OCI-LY1 (cell line): ENCODE results near the gene ROR1.

ENCODE experiments used
- H2AFZ ChIP-seq: fragments of 200-600 bp; sonication (generic), shearing (Covaris generic); 2 replicates; pipeline ENCODE4 v1.6.0; 2014; ENCODE audit warnings: antibody characterized with exemption, mild to moderate bottlenecking, low read length
- H3F3A ChIP-seq: fragments of 200-600 bp; sonication (generic), shearing (Covaris generic); 2 replicates; pipeline ENCODE4 v1.6.0; 2014; ENCODE audit warnings: mild to moderate bottlenecking, antibody characterized with exemption, low read length, moderate library complexity; ENCODE audit not compliant: insufficient read depth
- H3K27ac ChIP-seq: fragments of 200-600 bp; sonication (generic); 2 replicates; pipeline ENCODE4 v1.5.1; 2014; ENCODE audit warnings: low read length, mixed run types, mild to moderate bottlenecking, low read depth; ENCODE audit not compliant: poor library complexity, severe bottlenecking
- H3K27me3 ChIP-seq: fragments of 200-600 bp; sonication (generic); 2 replicates; pipeline ENCODE4 v1.6.0; 2014; ENCODE audit warnings: antibody characterized with exemption, mild to moderate bottlenecking, low read length, moderate library complexity; ENCODE audit not compliant: insufficient read depth
- H3K36me3 ChIP-seq: fragments of 200-600 bp; sonication (generic); 2 replicates; pipeline ENCODE4 v1.6.1; 2014; ENCODE audit warnings: mild to moderate bottlenecking, antibody characterized with exemption, low read length, moderate library complexity, mixed read lengths; ENCODE audit not compliant: insufficient read depth
- H3K4me1 ChIP-seq: fragments of 200-600 bp; sonication (generic); 2 replicates; pipeline ENCODE4 v1.5.1; 2014; ENCODE audit warnings: mild to moderate bottlenecking, low read length, moderate library complexity; ENCODE audit not compliant: insufficient read depth, severe bottlenecking
- H3K4me2 ChIP-seq: fragments of 200-600 bp; sonication (generic), shearing (Covaris generic); 2 replicates; pipeline ENCODE4 v1.6.1; 2014; ENCODE audit warnings: low read length
- H3K4me3 ChIP-seq: fragments of 200-600 bp; sonication (generic); 2 replicates; pipeline ENCODE4 v1.5.1; 2014; ENCODE audit warnings: low read length, low read depth, mild to moderate bottlenecking, mixed read lengths; ENCODE audit not compliant: poor library complexity, severe bottlenecking
- H3K79me2 ChIP-seq: fragments of 200-600 bp; shearing (Covaris generic); 2 replicates; pipeline ENCODE4 v1.6.1; 2016; ENCODE audit warnings: mixed run types, low read length, mixed read lengths; ENCODE audit not compliant: insufficient read depth
- H3K9ac ChIP-seq: fragments of 200-600 bp; sonication (generic), shearing (Covaris generic); 2 replicates; pipeline ENCODE4 v1.6.1; 2014; ENCODE audit warnings: mild to moderate bottlenecking, low read length, mixed read lengths
- H3K9me2 ChIP-seq: fragments of 200-600 bp; sonication (generic), shearing (Covaris generic); 2 replicates; pipeline ENCODE4 v1.6.1; 2014; ENCODE audit warnings: low read depth, mild to moderate bottlenecking, low read length, mixed read lengths
- H3K9me3 ChIP-seq: fragments of 200-600 bp; shearing (Covaris generic); 2 replicates; pipeline ENCODE4 v1.6.1; 2014; ENCODE audit warnings: low read length, mixed read lengths
- H4K20me1 ChIP-seq: fragments of 200-600 bp; sonication (generic), shearing (Covaris generic); 2 replicates; pipeline ENCODE4 v1.6.0; 2016; ENCODE audit warnings: mild to moderate bottlenecking, low read length; ENCODE audit not compliant: insufficient read depth
- EZH2 ChIP-seq: fragments of 200-600 bp; sonication (generic), shearing (Covaris generic); IDR thresholded peaks from 2 replicates; pipeline ENCODE4 v1.8.0; 2017; ENCODE audit warnings: borderline replicate concordance, mixed run types, mild to moderate bottlenecking, antibody characterized with exemption, low read length, moderate library complexity, mixed read lengths
- TF ChIP-seq, protein P1 (sequence below): fragments of 200-600 bp; sonication (generic), shearing (Covaris generic); IDR thresholded peaks from 2 replicates; pipeline ENCODE4 v1.5.1; 2017; ENCODE audit warnings: mild to moderate bottlenecking, antibody characterized with exemption, low read length, moderate library complexity, mixed read lengths

Gene ROR1

DNA sequence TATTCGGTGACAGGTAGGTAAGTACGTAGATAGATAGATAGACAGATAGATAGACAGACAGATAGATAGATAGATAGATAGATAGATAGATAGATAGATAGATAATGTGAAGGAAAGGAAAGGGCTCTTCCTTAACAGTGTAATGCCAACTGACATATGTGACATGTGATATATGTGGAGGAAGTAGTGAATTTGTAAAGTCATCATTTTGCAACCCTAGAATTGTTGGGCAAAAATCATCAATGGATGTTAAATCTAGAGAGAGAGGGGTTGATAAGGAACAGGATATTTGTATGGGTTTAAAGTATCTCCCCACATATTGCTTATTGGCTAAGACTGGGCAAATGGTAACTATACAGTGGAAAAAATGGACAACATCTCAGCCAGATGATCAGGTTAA, 166.6 kb downstream of the ROR1 start:
- H4K20me1 ChIP-seq, result no peaks in the 10 kb centered on the region
- H3K79me2 ChIP-seq, result no peaks in the 10 kb centered on the region
- TF ChIP-seq, protein P1, sequence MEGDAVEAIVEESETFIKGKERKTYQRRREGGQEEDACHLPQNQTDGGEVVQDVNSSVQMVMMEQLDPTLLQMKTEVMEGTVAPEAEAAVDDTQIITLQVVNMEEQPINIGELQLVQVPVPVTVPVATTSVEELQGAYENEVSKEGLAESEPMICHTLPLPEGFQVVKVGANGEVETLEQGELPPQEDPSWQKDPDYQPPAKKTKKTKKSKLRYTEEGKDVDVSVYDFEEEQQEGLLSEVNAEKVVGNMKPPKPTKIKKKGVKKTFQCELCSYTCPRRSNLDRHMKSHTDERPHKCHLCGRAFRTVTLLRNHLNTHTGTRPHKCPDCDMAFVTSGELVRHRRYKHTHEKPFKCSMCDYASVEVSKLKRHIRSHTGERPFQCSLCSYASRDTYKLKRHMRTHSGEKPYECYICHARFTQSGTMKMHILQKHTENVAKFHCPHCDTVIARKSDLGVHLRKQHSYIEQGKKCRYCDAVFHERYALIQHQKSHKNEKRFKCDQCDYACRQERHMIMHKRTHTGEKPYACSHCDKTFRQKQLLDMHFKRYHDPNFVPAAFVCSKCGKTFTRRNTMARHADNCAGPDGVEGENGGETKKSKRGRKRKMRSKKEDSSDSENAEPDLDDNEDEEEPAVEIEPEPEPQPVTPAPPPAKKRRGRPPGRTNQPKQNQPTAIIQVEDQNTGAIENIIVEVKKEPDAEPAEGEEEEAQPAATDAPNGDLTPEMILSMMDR, result no peak
- TF ChIP-seq EZH2, result no peak
- no peaks in the 10 kb centered on the region for H3K9me3 ChIP-seq
- H2AFZ ChIP-seq, result no peak overlapping the region
- no peaks in the 10 kb centered on the region for H3K27me3 ChIP-seq
- H3K9ac ChIP-seq, result no peak overlapping the region
- H3K27ac ChIP-seq, result no peak overlapping the region
- H3K4me1 ChIP-seq, result no peaks in the 10 kb centered on the region
- no peak overlapping the region for H3K4me3 ChIP-seq
- H3K9me2 ChIP-seq, result no peaks in the 10 kb centered on the region
- H3K36me3 ChIP-seq, result no peaks in the 10 kb centered on the region
- no peak overlapping the region for H3K4me2 ChIP-seq
- no peaks in the 10 kb centered on the region for H3F3A ChIP-seq

DNA sequence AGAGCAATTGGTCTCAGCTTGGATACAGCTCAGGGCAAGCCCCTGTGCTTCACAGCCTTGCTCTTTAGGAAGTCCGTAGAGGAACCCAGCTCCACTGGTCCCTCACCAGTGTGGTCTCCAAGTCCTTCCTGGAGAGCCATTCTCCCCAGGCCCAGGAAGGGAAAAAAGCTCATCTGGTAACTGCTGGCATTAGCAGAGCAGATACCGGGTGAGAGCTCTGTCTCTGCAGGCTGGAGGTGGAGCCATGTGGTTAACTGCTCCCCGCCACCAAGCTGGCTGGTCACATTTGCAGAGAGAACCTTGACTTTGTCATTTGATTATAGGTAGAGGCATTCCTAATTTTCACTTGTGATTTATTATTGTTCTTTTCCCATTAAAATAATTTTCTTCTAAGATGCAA, 169.6 kb downstream of the ROR1 start:
- H3F3A ChIP-seq, result no peaks in the 10 kb centered on the region
- H3K27ac ChIP-seq, result no peak overlapping the region
- no peaks in the 10 kb centered on the region for H3K79me2 ChIP-seq
- H3K4me2 ChIP-seq, result no peak overlapping the region
- no peaks in the 10 kb centered on the region for H4K20me1 ChIP-seq
- no peaks in the 10 kb centered on the region for H3K36me3 ChIP-seq
- H3K9me2 ChIP-seq, result no peaks in the 10 kb centered on the region
- H3K9me3 ChIP-seq, result no peaks in the 10 kb centered on the region
- TF ChIP-seq, protein P1, result no peak
- TF ChIP-seq EZH2, result no peak
- H3K27me3 ChIP-seq, result no peaks in the 10 kb centered on the region; the same call in 1 of the 2 replicates
- no peak overlapping the region for H3K4me3 ChIP-seq
- H3K4me1 ChIP-seq, result no peaks in the 10 kb centered on the region
- H2AFZ ChIP-seq, result no peak overlapping the region
- H3K9ac ChIP-seq, result no peak overlapping the region

DNA sequence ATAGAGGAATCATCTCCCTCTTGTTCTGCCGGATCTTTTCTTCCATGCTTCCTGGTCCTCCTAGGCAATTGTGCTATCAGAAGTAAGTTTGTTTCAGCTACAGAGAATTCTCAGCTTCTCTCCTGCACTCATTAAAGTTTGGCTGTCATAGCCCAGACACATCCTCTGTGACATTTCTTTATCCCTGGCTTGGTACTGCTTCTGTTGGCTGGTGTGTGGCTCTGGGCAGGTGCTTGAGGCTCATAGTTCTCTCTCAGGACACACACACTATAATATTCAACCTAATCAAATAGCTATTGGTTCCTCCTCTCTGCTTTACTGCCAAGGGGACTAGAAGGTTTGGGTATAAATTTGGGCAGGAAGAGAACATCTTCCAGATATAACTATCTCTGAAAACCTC, 172.1 kb downstream of the ROR1 start:
- no peak overlapping the region for H3K9ac ChIP-seq
- H3K9me2 ChIP-seq, result no peaks in the 10 kb centered on the region
- no peaks in the 10 kb centered on the region for H3F3A ChIP-seq
- H3K4me2 ChIP-seq, result no peak overlapping the region
- H2AFZ ChIP-seq, result no peak overlapping the region
- no peak for TF ChIP-seq EZH2
- TF ChIP-seq, protein P1, result no peak
- H3K79me2 ChIP-seq, result no peaks in the 10 kb centered on the region
- H3K4me1 ChIP-seq, result no peaks in the 10 kb centered on the region
- no peak overlapping the region for H3K4me3 ChIP-seq
- H3K9me3 ChIP-seq, result no peaks in the 10 kb centered on the region
- H3K27me3 ChIP-seq, result no peaks in the 10 kb centered on the region; the same call in 1 of the 2 replicates
- no peak overlapping the region for H3K27ac ChIP-seq
- no peaks in the 10 kb centered on the region for H3K36me3 ChIP-seq
- no peaks in the 10 kb centered on the region for H4K20me1 ChIP-seq
